HG03521 (cell line): ENCODE data around the gene SLC49A3.
"Not testable (repeated sequence)": the region's sequence is repeated elsewhere in the genome, so short reads cannot be mapped to it uniquely, and the experiment has no call there.

Experiments used
- ATAC-seq: cut with Tn5 transposase; IDR thresholded peaks from one replicate; pipeline ENCODE4 v1.9.1; 2021; ENCODE audit warnings: mild to moderate bottlenecking, moderate library complexity; ENCODE audit not compliant: unreplicated experiment

Gene SLC49A3

GRCh38 chr4:703336-704197 lies 14.6 kb upstream of the SLC49A3 start:
- ATAC-seq: no peak

- no peak for ATAC-seq
These were observed 13.7 kb upstream of the SLC49A3 start for GRCh38 chr4:702618-703048.

- no peak for ATAC-seq
These were observed 11.8 kb upstream of the SLC49A3 start for GRCh38 chr4:700587-701264.

GRCh38 chr4:699816-700580 lies 11.0 kb upstream of the SLC49A3 start:
- no peak for ATAC-seq

GRCh38 chr4:694341-694940 lies 5.5 kb upstream of the SLC49A3 start:
- not testable (repeated sequence) for ATAC-seq

GRCh38 chr4:692771-693554 lies 4.0 kb upstream of the SLC49A3 start:
- no peak for ATAC-seq

GRCh38 chr4:689723-690122 lies 772 bp upstream of the SLC49A3 start:
- no peak for ATAC-seq

- no peak for ATAC-seq
These were observed 739 bp downstream of the SLC49A3 start for GRCh38 chr4:687971-688853.

- no peak for ATAC-seq
These were observed 1.6 kb downstream of the SLC49A3 start for GRCh38 chr4:687048-687970.

GRCh38 chr4:686413-687040 lies 2.4 kb downstream of the SLC49A3 start:
- ATAC-seq: no peak

GRCh38 chr4:685679-686412 lies 3.1 kb downstream of the SLC49A3 start:
- ATAC-seq: no peak

GRCh38 chr4:684623-685327 lies 4.2 kb downstream of the SLC49A3 start:
- no peak for ATAC-seq

- no peak for ATAC-seq
These were observed 4.8 kb downstream of the SLC49A3 start for GRCh38 chr4:683982-684622.

- no peak for ATAC-seq
These were observed 5.6 kb downstream of the SLC49A3 start for GRCh38 chr4:683247-683897.

GRCh38 chr4:682490-683172 lies 6.3 kb downstream of the SLC49A3 start:
- no peak for ATAC-seq
